ENCODE measurements around the gene MTERF2. TPM values are rescaled to one million over a fixed set of nuclear protein-coding genes. Genes with fewer than 3 reads are reported as not detected.

The MTERF2 gene
- total RNA-seq, 1 experiment from 2014 or later = 11.9 TPM

- no peak overlapping the region for H3K27ac ChIP-seq
- H3K36me3 ChIP-seq = peaks cover 42% of the 10 kb centered on the region
- no peaks in the 10 kb centered on the region for H3K9me3 ChIP-seq (replicated peaks)
These were observed 6.0 kb downstream of the MTERF2 start for GRCh38 chr12:106980944-106981343.

GRCh38 chr12:106978035-106978800 lies 8.7 kb downstream of the MTERF2 start:
- peaks cover 47% of the 10 kb centered on the region for H3K36me3 ChIP-seq
- H3K9me3 ChIP-seq (replicated peaks) = no peaks in the 10 kb centered on the region
- peak overlapping the region; percentile 34 for H3K27ac ChIP-seq
- H3K4me1 ChIP-seq (replicated peaks) = peaks cover 54% of the 10 kb centered on the region
- H3K27me3 ChIP-seq (replicated peaks) = no peaks in the 10 kb centered on the region
- peak; percentile 49 to 62 for DNase-seq (ENCODE audit: low read depth in 1 of 2, low spot score in 2 of 2)
- no peak overlapping the region for H3K4me3 ChIP-seq

More at GRCh38 chr12:106980944-106981343, 6.0 kb downstream of the MTERF2 start:
- Histone ChIP-seq H3K4me1 (replicated peaks) (peaks cover 39% of the 10 kb centered on the region), H3K4me3 (no peak overlapping the region), H3K27me3 (replicated peaks) (no peaks in the 10 kb centered on the region)
- no peak for DNase-seq (ENCODE audit: low read depth in 1 of 2, low spot score in 2 of 2)

DNA sequence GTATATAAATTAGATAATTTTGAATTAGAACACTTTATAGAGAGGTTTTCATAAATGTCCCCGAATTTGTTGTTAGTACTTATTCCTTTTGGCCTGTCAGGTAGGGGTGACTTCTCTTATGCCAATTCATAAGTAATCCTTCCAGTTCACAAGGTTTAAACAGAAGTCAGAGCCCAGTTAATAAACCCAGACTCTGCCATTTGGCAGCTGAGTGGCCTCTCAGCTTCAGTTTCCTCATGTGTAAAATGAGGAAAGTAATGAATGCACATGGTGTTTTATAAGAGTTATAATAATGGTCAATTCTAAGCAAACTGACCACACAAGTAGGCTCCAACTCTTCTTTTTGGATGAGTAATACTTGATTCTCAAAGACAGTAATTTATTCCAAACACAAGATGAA lies 10.3 kb downstream of the MTERF2 start:
- Histone ChIP-seq H3K36me3 (peaks cover 55% of the 10 kb centered on the region), H3K27ac (0 out of 2 replicates have a peak overlapping the region, but pooled peaks have one; percentile 20), H3K27me3 (replicated peaks) (no peaks in the 10 kb centered on the region), H3K9me3 (replicated peaks) (no peaks in the 10 kb centered on the region), H3K4me1 (replicated peaks) (peaks cover 54% of the 10 kb centered on the region), H3K4me3 (no peak overlapping the region)
- peak in 1 of 2 experiments; percentile 56 for DNase-seq (ENCODE audit: low read depth in 1 of 2, low spot score in 2 of 2)

DNA sequence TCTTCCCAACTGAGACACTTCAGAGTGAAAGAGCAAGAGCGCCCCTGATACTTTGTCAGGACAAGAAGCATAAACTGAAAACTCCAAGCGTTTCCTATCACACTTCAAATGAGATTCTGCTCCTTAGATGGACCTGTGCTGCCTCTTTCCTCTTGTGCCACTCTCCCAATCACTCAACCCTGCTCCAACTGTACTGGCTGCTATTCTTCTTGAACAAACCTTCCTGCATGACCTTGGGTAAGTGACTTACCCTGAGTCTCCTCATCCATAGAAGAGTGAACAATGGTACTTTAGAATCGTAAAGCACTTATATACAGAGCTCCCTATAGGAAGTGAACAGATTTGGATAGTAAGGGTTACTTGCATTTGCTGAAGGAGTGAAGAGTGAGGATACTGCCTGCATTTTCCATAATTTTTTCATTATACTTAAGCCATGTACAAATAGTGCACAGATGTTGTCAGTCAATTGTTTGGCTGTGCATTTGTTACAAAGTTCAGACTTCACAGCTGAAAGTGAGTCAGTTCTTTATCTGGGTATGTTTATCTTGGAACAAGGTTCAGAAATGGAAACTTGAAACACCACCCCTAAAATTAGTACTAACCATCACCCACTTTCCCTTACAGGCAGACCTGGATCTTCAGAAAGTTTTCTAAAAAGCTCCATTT lies 10.8 kb downstream of the MTERF2 start:
- H3K9me3 ChIP-seq (replicated peaks) = no peaks in the 10 kb centered on the region
- H3K27me3 ChIP-seq (replicated peaks) = no peaks in the 10 kb centered on the region
- no peak overlapping the region for H3K4me3 ChIP-seq
- no peak overlapping the region for H3K27ac ChIP-seq
- H3K4me1 ChIP-seq (replicated peaks) = peaks cover 54% of the 10 kb centered on the region
- H3K36me3 ChIP-seq = peaks cover 61% of the 10 kb centered on the region
- no peak for DNase-seq (ENCODE audit: low read depth in 1 of 2, low spot score in 2 of 2)

DNA sequence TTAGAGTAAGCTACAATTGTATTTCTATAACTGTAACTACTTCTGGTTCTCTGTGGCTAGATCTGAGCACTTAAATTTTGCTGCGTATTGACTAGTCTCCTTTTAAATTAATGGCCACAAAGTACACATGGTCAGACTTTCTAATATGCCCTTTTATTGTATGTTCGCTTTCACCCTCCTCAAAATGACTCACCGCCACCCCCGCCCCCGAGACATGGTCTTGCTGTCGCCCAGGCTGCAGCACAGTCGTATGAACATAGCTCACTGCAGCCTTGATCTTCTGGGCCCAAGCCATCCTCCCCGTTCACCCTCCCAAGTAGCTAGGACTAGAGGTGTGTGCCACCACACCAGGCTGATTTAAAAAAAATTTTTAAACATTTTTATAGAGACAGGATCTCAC lies 11.8 kb downstream of the MTERF2 start:
- no peak for DNase-seq (ENCODE audit: low read depth in 1 of 2, low spot score in 2 of 2)
- H3K27me3 ChIP-seq (replicated peaks) = no peaks in the 10 kb centered on the region
- no peaks in the 10 kb centered on the region for H3K9me3 ChIP-seq (replicated peaks)
- peaks cover 65% of the 10 kb centered on the region for H3K36me3 ChIP-seq
- H3K4me1 ChIP-seq (replicated peaks) = peaks cover 54% of the 10 kb centered on the region
- H3K27ac ChIP-seq = no peak overlapping the region
- H3K4me3 ChIP-seq = no peak overlapping the region

GRCh38 chr12:106974511-106974910 lies 12.4 kb downstream of the MTERF2 start:
- no peak for DNase-seq (ENCODE audit: low read depth in 1 of 2, low spot score in 2 of 2)
- Histone ChIP-seq H3K27me3 (replicated peaks) (no peaks in the 10 kb centered on the region), H3K9me3 (replicated peaks) (no peaks in the 10 kb centered on the region), H3K4me1 (replicated peaks) (peaks cover 53% of the 10 kb centered on the region), H3K4me3 (no peak overlapping the region), H3K36me3 (peaks cover 67% of the 10 kb centered on the region), H3K27ac (no peak overlapping the region)

- H3K27ac ChIP-seq = no peak overlapping the region
- H3K4me3 ChIP-seq = no peak overlapping the region
- H3K36me3 ChIP-seq = peaks cover 74% of the 10 kb centered on the region
- H3K9me3 ChIP-seq (replicated peaks) = no peaks in the 10 kb centered on the region
- peaks cover 43% of the 10 kb centered on the region for H3K4me1 ChIP-seq (replicated peaks)
- DNase-seq (ENCODE audit: low read depth in 1 of 2, low spot score in 2 of 2) = no peak
- no peaks in the 10 kb centered on the region for H3K27me3 ChIP-seq (replicated peaks)
These were observed 13.4 kb downstream of the MTERF2 start for GRCh38 chr12:106973545-106973944.

- no peaks in the 10 kb centered on the region for H3K27me3 ChIP-seq (replicated peaks)
- H3K27ac ChIP-seq = no peak overlapping the region
- H3K36me3 ChIP-seq = peaks cover 86% of the 10 kb centered on the region
- DNase-seq (ENCODE audit: low read depth in 1 of 2, low spot score in 2 of 2) = no peak
- peaks cover 20% of the 10 kb centered on the region for H3K4me1 ChIP-seq (replicated peaks)
- H3K9me3 ChIP-seq (replicated peaks) = no peaks in the 10 kb centered on the region
- H3K4me3 ChIP-seq = no peak overlapping the region
These were observed 15.9 kb downstream of the MTERF2 start for GRCh38 chr12:106971065-106971464.

- Histone ChIP-seq H3K27me3 (replicated peaks) (no peaks in the 10 kb centered on the region), H3K36me3 (peaks cover 76% of the 10 kb centered on the region), H3K4me3 (no peak overlapping the region), H3K9me3 (replicated peaks) (no peaks in the 10 kb centered on the region), H3K4me1 (replicated peaks) (no peaks in the 10 kb centered on the region), H3K27ac (no peak overlapping the region)
- DNase-seq (ENCODE audit: low read depth in 1 of 2, low spot score in 2 of 2) = no peak
These were observed 22.4 kb downstream of the MTERF2 start for GRCh38 chr12:106964526-106964925.

GRCh38 chr12:106962286-106962685 lies 24.7 kb downstream of the MTERF2 start:
- H3K27me3 ChIP-seq (replicated peaks) = no peaks in the 10 kb centered on the region
- H3K4me1 ChIP-seq (replicated peaks) = no peaks in the 10 kb centered on the region; the same call in 1 of the 2 replicates
- H3K36me3 ChIP-seq = peaks cover 69% of the 10 kb centered on the region
- H3K27ac ChIP-seq = no peak overlapping the region
- H3K9me3 ChIP-seq (replicated peaks) = no peaks in the 10 kb centered on the region
- DNase-seq (ENCODE audit: low read depth in 1 of 2, low spot score in 2 of 2) = no peak
- no peak overlapping the region for H3K4me3 ChIP-seq

DNA sequence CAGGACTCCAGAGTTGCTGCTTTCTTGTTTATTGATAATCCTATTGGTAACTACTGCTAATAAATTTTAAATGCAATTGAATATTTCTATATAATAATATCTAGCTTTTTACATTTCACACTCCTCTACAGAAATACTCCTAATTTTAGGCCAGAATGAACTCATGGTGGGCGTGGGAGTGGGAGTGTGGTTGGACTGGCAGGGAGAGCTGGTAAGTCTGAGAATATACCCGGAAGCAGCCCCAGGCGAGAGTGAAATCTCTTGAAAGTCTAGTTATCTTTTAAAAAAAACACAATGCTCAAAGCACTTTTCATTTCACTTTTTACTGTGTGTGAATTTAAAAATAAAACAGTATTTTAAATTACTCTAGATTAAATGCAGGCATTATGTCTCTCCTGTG lies 26.5 kb downstream of the MTERF2 start:
- Histone ChIP-seq H3K27me3 (replicated peaks) (no peaks in the 10 kb centered on the region), H3K4me3 (no peak overlapping the region), H3K27ac (no peak overlapping the region), H3K36me3 (peaks cover 60% of the 10 kb centered on the region), H3K4me1 (replicated peaks) (no peaks in the 10 kb centered on the region; the same call in 1 of the 2 replicates), H3K9me3 (replicated peaks) (no peaks in the 10 kb centered on the region)
- no peak for DNase-seq (ENCODE audit: low read depth in 1 of 2, low spot score in 2 of 2)

GRCh38 chr12:106957583-106957982 lies 29.4 kb downstream of the MTERF2 start:
- Histone ChIP-seq H3K36me3 (peaks cover 34% of the 10 kb centered on the region), H3K4me1 (replicated peaks) (peaks cover 20% of the 10 kb centered on the region), H3K4me3 (peak overlapping the region; percentile 91), H3K27ac (no peak overlapping the region), H3K27me3 (replicated peaks) (no peaks in the 10 kb centered on the region), H3K9me3 (replicated peaks) (no peaks in the 10 kb centered on the region)
- DNase-seq (ENCODE audit: low read depth in 1 of 2, low spot score in 2 of 2) = no peak

- Histone ChIP-seq H3K9me3 (replicated peaks) (no peaks in the 10 kb centered on the region), H3K27ac (peak overlapping the region; percentile 96), H3K27me3 (replicated peaks) (no peaks in the 10 kb centered on the region), H3K36me3 (peaks cover 23% of the 10 kb centered on the region), H3K4me1 (replicated peaks) (peaks cover 20% of the 10 kb centered on the region), H3K4me3 (peak overlapping the region; percentile 91)
- DNase-seq (ENCODE audit: low read depth in 1 of 2, low spot score in 2 of 2) = peak in 1 of 2 experiments; percentile 67
These were observed 30.8 kb downstream of the MTERF2 start for GRCh38 chr12:106956048-106956578.

Measured in SJSA1 (cell line).